Neural progenitor cell (in vitro differentiated cells): ENCODE data around the gene MSH3.

Experiments
- EZH2phosphoT487 ChIP-seq: fragments of 200-600 bp; sonication (generic); IDR thresholded peaks from 2 replicates; pipeline ENCODE4 v1.6.1; 2017; ENCODE audit warnings: antibody characterized with exemption
- TF ChIP-seq, protein P1 (sequence below): fragments of 200-600 bp; sonication (generic); IDR thresholded peaks from 2 replicates; pipeline ENCODE4 v1.5.1; 2017; ENCODE audit warnings: antibody characterized with exemption, mild to moderate bottlenecking

DNA sequence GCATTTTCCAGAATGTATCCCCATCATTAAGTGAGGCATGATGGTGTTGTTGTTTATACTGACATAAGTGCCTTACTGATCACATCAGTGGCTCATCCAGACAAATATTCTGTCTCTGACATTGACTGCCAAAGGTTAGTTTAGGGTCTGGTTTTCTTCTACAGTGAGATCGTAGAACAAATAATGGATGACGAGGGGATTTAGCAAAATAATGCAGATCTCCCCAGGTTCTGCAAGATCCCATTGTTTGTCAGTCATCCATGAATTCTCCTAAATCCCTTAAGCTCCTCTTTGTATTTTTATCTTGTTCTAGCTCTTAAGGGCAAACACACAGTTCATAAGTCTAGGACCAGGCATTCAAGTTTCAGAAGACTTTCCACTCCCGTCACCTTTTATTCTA is 93.5 kb downstream of the MSH3 start:
- TF ChIP-seq, protein P1, sequence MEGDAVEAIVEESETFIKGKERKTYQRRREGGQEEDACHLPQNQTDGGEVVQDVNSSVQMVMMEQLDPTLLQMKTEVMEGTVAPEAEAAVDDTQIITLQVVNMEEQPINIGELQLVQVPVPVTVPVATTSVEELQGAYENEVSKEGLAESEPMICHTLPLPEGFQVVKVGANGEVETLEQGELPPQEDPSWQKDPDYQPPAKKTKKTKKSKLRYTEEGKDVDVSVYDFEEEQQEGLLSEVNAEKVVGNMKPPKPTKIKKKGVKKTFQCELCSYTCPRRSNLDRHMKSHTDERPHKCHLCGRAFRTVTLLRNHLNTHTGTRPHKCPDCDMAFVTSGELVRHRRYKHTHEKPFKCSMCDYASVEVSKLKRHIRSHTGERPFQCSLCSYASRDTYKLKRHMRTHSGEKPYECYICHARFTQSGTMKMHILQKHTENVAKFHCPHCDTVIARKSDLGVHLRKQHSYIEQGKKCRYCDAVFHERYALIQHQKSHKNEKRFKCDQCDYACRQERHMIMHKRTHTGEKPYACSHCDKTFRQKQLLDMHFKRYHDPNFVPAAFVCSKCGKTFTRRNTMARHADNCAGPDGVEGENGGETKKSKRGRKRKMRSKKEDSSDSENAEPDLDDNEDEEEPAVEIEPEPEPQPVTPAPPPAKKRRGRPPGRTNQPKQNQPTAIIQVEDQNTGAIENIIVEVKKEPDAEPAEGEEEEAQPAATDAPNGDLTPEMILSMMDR: no peak
- peak; percentile 79 for TF ChIP-seq EZH2phosphoT487
